Measurements from ENCODE around the gene MACROD1.
"Not testable (repeated sequence)": the region's sequence is repeated elsewhere in the genome, so short reads cannot be mapped to it uniquely, and the experiment has no call there.

The MACROD1 gene

GRCh38 chr11:64058494-64058893 lies 107.4 kb downstream of the MACROD1 start:
- no peak for DNase-seq (ENCODE audit: low read depth in 2 of 2)

- DNase-seq (ENCODE audit: low read depth in 2 of 2): no peak
These were observed 108.0 kb downstream of the MACROD1 start for GRCh38 chr11:64057890-64058289.

GRCh38 chr11:64056861-64057260 lies 109.1 kb downstream of the MACROD1 start:
- DNase-seq (ENCODE audit: low read depth in 2 of 2): no peak

GRCh38 chr11:64056213-64056785 lies 109.6 kb downstream of the MACROD1 start:
- DNase-seq (ENCODE audit: low read depth in 2 of 2): no peak

GRCh38 chr11:64055077-64055476 lies 110.8 kb downstream of the MACROD1 start:
- DNase-seq (ENCODE audit: low read depth in 2 of 2): no peak

- DNase-seq (ENCODE audit: low read depth in 2 of 2): no peak
These were observed 112.2 kb downstream of the MACROD1 start for GRCh38 chr11:64053699-64054098.

- DNase-seq (ENCODE audit: low read depth in 2 of 2): no peak
These were observed 112.8 kb downstream of the MACROD1 start for GRCh38 chr11:64052938-64053622.

GRCh38 chr11:64052436-64052835 lies 113.5 kb downstream of the MACROD1 start:
- DNase-seq (ENCODE audit: low read depth in 2 of 2): no peak

GRCh38 chr11:64051297-64051696 lies 114.6 kb downstream of the MACROD1 start:
- no peak for DNase-seq (ENCODE audit: low read depth in 2 of 2)

- no peak for DNase-seq (ENCODE audit: low read depth in 2 of 2)
These were observed 116.4 kb downstream of the MACROD1 start for GRCh38 chr11:64049509-64049908.

- DNase-seq (ENCODE audit: low read depth in 2 of 2): no peak
These were observed 117.7 kb downstream of the MACROD1 start for GRCh38 chr11:64048042-64048854.

- not testable (repeated sequence) for DNase-seq (ENCODE audit: low read depth in 2 of 2)
These were observed 118.5 kb downstream of the MACROD1 start for GRCh38 chr11:64047373-64047772.

- DNase-seq (ENCODE audit: low read depth in 2 of 2): no peak
These were observed 120.2 kb downstream of the MACROD1 start for GRCh38 chr11:64045700-64046099.

- no peak for DNase-seq (ENCODE audit: low read depth in 2 of 2)
These were observed 121.1 kb downstream of the MACROD1 start for GRCh38 chr11:64044730-64045393.

GRCh38 chr11:64043545-64043944 lies 122.4 kb downstream of the MACROD1 start:
- no peak for DNase-seq (ENCODE audit: low read depth in 2 of 2)

- no peak for DNase-seq (ENCODE audit: low read depth in 2 of 2)
These were observed 123.6 kb downstream of the MACROD1 start for GRCh38 chr11:64042301-64042700.

GRCh38 chr11:64041846-64042245 lies 124.1 kb downstream of the MACROD1 start:
- DNase-seq (ENCODE audit: low read depth in 2 of 2): no peak

- DNase-seq (ENCODE audit: low read depth in 2 of 2): no peak
These were observed 125.1 kb downstream of the MACROD1 start for GRCh38 chr11:64040684-64041322.

- DNase-seq (ENCODE audit: low read depth in 2 of 2): no peak
These were observed 126.8 kb downstream of the MACROD1 start for GRCh38 chr11:64039012-64039665.

- no peak for DNase-seq (ENCODE audit: low read depth in 2 of 2)
These were observed 127.4 kb downstream of the MACROD1 start for GRCh38 chr11:64038500-64038899.

GRCh38 chr11:64037027-64037634 lies 128.8 kb downstream of the MACROD1 start:
- DNase-seq (ENCODE audit: low read depth in 2 of 2): no peak

All from activated CD8-positive, alpha-beta memory T cell treated with anti-CD3 and anti-CD28 coated beads for 4 hours (primary cell).